Stimulated activated CD4-positive, alpha-beta T cell treated with anti-CD3 and anti-CD28 coated beads, Interleukin-15, amount 100 ng/mL, for 24 hours (primary cell): ENCODE measurements around the gene SLC9A3.
A peak's percentile ranks its signal among the peaks of the same experiment; 100 is the strongest.
"Not testable (repeated sequence)": the region's sequence is repeated elsewhere in the genome, so short reads cannot be mapped to it uniquely, and the experiment has no call there.

ENCODE experiments used
- DNase-seq: peaks from one replicate; pipeline ENCODE4 v3.0.0-alpha.2; 2020

Gene SLC9A3

DNA sequence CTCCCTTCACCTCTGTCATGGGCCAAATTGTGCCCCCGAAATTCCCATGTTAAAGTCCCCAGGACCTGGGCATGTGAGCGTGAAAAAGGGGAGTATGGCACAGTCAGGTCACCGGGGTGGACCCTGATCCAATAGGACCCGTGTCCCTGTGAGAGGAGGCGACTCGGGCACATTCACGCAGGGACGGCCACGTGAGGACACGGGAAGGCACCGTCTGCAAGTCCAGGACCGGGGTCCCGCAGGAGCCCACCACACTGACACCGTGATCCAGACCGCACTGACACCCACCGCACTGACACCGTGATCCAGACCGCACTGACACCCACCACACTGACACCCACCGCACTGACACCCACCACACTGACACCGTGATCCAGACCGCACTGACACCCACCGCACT, 37.7 kb downstream of the SLC9A3 start:
- DNase-seq, result not testable (repeated sequence)

DNA sequence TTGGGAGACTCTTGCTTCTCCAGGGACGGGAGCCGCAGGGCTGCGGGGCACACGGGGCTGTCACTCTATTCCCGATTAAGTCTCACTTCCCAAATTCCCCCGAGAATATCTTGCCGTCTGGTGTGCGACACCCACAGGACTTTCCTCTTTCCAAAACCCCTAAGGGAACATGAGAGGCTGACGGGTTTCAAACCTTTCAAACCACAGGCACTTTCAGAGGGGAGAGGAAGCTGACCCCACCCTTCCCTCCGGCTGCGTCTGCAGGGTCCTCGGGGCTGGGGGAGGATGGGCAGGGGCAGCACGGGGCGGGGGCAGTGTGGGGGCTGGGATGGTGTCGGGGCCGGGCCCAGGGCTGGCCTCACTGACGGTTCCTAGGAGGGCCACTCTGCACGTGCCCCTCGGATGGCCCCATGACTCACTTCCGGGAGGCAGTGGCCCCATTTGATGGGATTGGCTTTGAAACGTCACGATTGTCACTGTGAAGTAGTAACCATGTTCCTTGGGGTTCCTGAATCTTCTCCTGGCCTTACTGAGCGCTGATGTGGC, 38.2 kb downstream of the SLC9A3 start:
- DNase-seq, result no peak

DNA sequence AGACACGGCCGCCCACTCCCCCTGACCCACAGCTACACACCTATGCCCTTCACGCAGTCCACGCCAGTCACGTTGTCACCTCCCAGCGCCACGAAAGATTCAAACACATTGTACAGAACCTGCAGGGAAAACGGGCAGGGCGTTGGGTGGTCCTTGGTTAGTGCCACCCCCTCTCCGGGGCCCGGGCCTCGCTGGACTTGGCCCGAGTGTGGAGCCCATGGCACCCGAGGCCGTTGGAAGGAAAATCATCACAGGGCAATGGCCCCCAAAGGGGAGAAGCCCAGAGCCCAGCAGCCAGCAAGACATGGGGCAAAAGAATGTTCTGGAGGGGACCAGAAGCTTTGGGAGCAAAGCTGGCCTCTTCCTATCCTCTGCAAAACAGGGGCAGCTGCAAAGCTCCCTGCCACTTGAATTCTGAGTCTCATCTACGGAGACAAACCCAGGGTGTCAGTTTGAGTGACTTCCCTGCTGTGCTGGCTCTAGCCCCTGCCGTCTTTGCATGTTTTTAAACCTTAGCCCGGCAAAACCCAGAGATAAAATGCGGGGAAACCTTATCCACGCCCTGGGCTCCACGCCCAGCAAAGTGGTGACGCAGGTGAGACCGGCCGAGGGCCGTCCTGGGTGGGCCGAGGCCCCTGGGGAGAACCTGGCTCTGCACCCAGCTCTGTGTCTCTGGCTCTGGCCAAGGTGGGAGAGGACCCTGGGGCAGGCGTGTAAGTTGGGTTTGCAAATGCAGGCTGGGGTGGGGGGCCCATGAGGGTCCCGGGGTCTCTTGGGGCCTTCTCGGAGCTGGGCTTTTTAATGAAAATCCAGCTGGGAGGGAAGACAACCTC, 38.9 kb downstream of the SLC9A3 start:
- DNase-seq, result no peak

DNA sequence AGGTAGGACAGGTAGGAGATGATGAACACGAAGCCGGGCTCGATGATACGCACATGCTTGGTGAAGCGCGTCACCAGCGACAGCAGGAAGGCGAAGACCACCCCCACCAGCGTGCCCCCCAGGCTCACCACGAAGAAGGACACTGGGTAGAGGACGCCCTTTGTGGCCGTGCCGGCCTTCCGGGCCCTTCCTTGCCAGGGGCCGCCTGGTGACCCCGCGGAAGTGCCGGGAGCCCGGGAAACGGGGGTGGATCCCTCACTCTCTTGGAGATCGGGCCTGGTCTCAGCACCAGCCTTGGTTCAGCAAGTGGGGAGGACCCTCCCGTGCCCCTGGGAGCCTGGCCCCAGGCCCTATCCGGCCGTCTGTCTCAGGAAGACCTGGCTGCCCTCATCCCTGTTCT, 39.7 kb downstream of the SLC9A3 start:
- no peak for DNase-seq

DNA sequence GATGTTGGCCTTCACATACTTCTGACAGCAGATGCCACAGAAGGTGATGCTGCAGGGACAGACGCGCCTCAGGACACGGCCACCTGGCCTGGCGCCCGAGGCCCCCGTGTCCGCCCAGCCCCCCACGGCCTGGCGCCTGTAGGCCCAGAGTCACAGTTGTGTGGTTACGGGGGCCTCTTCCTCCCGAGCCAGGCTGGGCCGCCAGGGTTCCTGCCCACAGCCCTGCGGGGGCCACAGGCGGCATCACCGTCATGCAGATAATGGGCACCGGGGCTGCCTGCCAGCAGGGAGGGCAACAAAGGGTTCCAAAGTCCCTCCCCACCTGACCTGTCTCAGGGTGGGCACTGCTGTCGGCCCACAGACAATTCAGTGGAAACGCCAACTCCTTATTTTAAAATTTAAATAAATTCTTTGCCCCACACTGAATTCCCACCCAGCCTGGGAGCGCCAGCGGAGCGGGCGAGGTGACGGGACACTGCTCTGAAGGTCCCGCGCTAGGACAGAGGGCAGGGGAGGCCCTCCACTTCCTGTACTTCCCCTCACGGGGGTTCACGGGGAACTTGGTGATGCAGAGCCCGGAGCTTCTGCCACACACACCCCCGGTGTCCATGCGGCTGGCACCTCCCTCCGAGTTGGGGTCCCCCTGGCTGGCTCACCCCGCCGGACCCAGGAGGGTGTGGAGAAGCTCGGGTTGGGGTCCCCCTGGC, 40.7 kb downstream of the SLC9A3 start:
- DNase-seq, result no peak

DNA sequence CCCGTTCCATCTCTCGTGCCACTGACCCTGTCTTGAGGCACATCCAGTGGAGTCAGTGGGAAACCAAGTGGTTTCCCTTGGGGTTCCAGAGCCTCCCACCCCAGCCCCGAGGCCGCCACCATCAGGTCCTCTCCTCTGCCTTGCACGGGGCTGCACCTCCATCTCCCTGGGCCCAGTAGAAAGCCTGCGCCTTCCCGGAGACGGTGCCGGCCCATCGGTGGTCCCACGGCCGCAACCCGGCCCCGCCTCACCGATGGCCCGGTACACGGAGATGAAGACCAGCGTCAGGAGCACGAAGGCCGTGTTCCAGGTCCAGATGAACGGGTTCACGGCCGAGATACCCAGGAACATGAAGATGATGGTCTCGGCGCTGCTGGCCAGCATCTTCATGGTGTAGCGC, 41.2 kb downstream of the SLC9A3 start:
- DNase-seq, result no peak

DNA sequence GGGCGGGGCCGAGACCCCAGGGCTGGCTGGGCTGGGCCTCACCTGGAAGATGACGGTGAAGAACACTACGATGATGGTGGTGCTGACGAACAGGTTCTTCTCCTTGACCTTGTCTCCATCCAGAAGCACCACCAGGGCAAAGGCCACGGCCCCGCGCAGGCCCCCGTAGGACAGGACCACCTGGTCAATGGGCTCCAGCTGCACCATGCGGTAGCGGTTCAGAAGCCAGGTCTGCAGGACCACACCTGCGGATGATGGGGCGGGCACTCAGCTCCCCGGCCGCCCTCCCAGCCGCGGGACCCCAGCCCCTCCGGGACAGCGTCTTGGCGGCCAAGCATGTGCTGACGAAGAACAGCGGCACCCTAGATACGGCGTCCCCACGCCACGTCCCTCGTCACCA, 41.7 kb downstream of the SLC9A3 start:
- DNase-seq, result no peak

DNA sequence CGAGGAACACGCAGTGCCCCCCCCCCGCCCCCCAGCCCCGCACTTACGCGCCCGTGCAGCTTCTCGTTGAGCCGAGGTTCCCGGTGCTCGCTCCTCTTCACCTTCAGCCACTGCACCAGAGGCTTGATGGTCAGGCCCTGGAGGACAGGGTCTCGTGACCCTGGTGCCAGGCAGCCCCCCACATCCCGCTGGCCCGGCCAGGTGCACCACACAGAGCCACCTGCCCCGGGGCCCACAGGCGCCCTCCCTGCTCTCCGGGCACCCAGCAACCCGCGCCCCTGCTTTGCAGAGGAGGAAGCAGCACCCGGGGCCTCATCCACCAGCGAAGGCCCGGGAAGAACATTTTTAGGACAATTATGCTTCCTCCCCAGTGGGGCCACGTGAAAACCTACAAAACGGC, 42.2 kb downstream of the SLC9A3 start:
- no peak for DNase-seq

DNA sequence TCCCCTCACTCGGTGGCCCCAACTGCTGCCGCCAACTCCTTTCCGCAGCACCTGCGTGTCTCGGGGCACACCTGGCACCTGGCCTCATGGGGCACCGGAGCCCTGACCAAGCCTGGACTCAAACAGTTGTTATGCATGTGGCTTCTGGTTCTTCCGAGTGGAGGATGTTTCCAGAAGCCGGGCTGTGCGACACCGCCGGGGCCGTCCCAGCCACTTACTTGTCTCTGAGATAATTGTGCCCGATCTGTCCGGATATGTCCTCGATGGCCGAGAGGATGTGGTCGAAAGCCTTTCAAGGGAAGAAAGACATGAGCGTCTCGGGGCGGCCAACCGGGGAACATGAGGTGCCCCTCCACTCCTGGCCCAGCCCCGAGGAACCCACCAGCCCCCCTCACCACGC, 42.9 kb downstream of the SLC9A3 start:
- DNase-seq, result no peak

DNA sequence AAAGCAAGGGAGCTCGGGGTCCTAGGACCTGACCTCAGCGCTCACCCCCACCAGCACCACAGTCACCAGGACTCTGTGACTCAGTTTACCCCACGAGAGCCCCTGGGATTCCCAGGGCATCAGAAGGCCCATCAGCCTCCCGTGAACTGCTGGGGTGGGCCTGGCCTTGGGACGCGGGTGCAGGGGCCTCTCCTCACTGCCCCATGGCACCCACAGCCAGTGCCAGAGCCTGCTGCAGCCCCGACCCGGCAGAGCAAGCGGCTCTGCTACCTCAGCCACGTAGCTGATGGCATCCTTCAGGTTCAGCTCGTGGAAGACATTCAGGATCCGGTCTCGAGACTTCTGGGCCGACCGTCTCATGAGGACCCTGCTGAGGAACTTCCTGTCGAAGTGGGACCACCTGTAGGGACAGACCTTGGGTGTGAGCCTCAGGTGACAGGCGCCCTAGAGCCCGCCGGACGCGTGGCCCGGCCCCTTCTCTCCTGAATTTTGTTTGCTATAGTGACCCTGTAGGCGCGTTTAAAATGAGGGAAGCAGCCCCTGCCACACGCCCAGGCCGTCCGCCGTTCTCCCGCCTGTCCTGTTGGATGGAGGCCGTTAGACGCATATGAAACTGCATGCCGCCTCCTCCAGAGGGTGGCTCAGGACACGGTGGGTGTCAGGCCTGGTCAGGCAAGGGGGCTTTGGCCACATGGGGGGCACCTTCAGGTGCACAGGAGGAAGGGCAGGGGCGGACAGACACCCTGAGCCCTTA, 44.5 kb downstream of the SLC9A3 start:
- DNase-seq, result no peak

DNA sequence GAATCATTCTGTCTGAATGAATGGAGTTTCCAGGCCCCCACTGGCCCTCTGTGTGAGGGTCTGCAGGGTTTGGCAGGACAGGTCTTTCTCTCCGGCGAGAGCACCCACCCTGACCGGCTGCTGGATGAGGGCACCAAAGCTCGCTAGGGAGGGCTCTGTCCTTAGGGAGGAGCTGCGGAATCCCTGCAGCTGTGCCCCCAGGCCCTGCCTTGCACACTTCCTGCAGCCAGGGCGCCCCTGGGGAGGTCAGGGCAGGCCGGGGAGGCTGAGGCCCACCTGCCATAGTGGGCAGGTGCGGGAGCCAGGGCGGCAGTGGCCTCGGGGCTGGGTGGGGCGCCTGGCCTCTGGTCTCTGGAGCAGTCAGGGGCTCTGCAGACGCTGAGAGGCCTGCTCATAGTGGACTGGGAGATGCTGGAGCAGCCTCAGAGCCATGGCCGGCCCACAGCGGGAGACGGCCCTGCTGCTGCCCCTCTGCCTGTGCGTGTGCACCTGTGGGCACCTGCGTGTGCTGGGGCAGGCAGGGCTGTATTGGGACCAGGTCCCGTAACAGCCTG, 45.2 kb downstream of the SLC9A3 start:
- no peak for DNase-seq

DNA sequence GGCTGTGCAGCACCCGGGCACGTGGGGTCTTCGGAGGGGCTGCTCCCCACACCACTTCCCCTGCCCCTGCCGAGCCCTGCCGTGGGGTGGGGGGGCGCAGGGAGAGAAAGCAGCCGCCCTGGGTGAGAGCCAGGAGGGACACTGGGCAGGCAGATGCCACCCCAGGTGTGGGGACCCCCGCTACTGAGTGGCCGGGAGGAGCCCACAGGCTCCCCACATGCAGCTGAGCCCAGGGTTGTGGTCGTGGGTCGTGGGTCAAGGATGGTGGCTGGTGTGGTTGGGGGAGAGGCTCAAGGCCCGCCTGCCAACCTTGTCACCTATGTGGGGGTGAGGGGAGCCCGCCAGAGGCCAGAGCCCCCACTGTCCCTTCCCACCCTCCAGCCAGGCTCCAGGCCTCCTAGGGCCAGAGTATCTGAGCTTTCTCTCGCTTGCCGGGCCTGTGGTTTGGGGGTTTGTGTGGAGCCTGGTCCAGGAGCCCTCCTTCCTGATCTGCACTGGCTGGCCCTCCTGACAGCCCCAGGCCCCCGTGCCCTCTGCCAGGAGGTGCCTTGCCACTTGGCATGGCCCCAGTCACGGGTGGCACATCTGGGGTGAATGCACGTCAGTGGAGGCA, 45.8 kb downstream of the SLC9A3 start:
- DNase-seq, result no peak

DNA sequence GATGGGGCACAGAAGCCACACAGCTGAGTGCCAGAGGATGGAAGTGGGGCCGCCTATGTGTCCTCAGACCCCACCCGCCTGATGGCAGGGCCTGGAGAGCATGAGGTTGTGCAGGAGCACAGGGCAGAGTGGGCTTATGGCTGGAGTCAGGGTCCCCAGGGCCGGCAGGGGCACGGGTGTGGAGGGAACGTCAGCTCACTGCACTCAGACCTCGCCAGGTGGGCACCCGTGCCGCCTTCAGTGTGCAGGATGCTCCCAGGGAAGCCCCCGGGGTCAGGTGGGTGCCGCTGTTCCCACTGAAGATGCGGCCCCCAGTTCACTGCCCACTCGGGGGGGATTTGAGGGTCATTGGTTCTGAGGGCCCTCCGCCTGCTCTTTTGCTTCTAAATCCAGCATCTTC, 46.4 kb downstream of the SLC9A3 start:
- no peak for DNase-seq

DNA sequence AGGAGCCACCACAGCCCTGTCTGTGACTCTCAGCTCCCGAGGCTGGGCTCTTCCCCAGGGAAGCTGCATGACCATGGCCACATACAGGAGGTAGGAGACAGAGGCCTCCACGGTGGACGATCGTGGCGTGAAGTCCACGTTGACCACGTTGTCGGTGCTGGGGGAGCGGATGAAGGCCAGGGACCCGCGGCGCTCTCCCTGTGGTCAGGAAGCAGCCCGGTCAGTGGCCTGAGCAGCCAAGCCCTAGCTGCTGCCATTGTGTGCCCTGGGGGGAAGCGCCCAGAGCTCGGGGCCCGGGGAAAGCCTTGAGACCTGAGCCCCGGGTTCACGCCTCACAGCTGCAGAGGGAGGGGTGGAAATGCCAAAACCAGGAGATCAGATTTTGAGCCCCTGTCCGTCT, 47.0 kb downstream of the SLC9A3 start:
- no peak for DNase-seq

DNA sequence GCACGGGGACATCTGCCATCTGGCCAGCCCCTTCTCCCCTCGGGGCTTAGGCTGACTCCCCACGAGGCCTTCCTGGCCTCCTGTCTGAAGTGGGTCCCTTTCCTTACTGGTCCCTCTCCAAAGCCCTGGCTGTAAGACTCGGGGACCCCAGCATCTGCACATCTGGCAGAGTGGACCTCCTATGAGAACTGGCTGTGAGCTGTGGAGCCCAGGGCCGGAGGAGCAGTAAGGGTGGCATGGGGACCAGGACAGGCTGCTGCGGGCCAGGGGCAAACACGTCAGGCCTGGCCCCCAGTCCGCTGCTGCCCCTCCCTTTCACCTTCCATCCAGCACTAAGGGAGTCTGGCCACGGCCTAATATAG, 47.5 kb downstream of the SLC9A3 start:
- no peak for DNase-seq

DNA sequence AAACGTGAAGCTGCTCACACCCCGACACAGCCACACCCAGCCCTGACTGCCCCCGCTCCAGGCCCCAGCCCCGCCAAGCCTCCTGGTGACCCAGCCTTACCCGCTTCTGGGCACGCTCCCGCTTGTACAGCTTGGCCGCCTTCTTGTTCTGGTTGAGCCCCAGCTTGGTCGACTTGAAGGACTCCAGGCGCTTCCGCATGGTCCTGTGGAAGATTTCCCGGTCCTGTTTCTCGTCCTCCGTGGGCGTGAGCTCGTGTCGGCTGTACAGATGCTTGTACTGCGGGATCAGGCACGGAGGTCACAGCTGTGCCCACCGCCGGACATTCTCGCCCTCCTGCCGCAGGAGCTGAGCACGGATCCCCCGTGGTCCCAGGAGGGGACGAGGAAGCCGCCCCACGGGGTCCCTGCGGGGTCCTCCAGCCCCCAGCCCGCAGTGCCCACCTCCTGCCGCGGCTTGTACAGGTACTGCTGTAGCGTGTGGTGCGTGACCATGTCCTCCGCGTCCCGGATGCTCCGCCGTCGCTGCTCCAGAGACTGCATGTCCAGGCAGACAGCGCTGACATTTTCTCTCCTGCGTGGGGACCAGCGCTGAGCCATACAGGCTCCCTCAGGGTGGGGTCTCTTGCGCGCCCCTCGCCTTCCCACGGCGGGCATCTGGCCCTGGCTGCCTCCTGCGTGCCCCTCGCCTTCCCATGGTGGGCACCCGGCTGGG, 48.0 kb downstream of the SLC9A3 start:
- DNase-seq, result no peak

DNA sequence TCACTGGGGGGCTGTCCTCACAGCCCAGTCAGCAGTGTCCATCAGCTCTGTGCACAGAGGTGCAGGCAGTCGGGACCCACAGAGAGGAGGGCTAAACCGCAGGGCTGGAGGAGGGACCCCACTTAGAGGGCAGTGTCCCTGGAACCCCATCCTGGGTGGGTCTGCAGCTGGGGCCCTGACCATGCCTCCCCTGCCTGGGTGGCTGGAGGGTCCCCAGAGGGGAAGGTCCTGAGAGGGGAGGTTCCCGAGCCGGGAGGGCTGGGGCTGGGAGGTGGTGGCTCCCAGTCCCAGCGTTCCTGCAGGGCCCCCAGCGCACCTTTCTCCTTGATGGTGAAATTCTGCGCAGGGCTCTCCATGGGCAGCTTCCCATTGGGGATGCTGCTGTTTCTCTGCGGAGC, 48.5 kb downstream of the SLC9A3 start:
- DNase-seq, result no peak

DNA sequence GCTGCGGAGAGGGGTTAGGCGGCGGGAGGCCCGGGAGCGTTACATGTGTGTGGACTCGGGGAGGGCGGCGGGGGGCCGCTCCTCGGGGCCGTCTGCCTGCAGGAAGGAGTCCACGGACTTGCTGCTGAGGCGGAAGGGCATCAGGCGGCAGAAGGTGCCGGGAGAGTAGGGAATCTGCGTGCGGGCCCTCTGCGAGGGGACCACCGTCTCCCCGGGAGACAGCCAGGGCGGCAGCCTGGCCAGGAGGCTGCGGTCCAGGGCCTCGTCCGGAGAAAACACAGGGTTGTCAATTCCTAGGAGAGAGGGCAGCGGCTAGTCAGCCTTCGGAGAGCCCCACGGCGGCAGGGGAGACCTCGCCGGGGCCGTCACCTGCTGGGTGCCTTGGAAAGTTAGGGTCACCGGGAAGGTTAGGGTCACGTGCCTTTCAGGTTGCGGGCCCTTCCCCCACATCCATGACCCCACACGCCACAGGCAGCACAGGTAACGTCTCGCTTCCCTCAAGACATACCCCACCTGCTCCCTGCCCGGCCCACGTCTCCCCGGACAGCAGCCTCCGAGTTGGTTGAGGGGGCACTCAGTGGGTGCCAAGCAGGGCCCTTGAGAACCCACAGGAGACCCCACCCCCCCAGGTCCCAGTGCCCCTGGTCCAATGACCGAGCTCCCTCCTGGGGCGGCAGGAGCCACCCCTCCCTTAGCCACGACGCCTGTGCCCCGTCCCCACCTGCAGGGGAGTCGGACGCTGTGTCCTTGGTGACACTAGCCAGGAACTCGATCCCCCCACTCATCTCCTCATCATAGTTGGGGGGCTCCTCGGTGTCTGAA, 49.2 kb downstream of the SLC9A3 start:
- peak; percentile 47 for DNase-seq

DNA sequence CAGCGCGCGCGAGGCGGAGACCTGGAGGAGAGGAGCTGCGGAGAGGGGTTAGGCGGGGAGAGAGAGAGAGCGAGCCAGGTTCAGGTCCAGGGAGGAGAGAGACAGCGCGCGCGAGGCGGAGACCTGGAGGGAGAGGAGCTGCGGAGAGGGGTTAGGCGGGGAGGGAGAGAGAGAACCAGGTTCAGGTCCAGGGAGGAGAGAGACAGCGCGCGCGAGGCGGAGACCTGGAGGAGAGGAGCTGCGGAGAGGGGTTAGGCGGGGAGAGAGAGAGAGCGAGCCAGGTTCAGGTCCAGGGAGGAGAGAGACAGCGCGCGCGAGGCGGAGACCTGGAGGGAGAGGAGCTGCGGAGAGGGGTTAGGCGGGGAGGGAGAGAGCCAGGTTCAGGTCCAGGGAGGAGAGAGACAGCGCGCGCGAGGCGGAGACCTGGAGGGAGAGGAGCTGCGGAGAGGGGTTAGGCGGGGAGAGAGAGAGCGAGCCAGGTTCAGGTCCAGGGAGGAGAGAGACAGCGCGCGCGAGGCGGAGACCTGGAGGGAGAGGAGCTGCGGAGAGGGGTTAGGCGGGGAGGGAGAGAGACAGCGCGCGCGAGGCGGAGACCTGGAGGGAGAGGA, 49.9 kb downstream of the SLC9A3 start:
- DNase-seq, result not testable (repeated sequence)

DNA sequence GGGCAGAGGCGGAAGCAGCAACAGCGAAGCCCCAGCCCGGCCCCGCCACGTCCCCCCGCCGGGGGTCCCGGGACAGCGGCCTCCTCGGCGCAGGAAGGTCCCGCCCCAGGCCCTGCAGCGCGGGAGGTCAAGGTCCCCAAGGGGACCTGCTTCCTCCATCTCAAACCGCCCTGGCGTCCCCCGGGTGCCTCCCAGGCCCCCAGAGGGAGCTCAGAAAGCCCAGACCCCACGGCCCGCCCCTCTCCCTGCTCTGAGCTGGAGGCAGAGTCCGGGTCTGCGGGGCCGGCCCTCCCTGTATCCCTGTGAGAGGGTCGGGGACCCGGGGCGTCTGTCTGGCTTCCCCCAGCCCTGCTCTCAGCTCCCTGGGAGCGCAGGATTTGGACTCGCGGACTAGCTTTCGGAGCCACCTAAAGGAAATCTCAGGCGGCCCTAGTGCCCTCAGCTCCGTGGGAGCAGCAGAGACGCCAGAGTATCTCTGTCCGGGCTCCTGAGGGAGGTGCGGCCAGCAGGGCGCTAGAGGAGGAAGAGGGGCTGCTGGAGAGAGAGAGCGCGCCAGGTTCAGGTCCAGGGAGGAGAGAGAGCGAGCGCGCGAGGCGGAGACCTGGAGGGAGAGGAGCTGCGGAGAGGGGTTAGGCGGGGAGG, 50.6 kb downstream of the SLC9A3 start:
- peak; percentile 49 for DNase-seq
